IPS-NIHi7 (cell line): ENCODE measurements around the gene RPP30.
"Not testable (repeated sequence)": the region's sequence is repeated elsewhere in the genome, so short reads cannot be mapped to it uniquely, and the experiment has no call there.

Source experiments
- DNase-seq: peaks from one replicate; pipeline ENCODE4 v3.0.0; 2012; ENCODE audit warnings: mixed read lengths; ENCODE audit errors: extremely low spot score

Gene RPP30

GRCh38 chr10:90917238-90917967 lies 45.6 kb downstream of the RPP30 start:
- no peak for DNase-seq

GRCh38 chr10:90917968-90918318 lies 46.2 kb downstream of the RPP30 start:
- DNase-seq = no peak

- no peak for DNase-seq
These were observed 48.2 kb downstream of the RPP30 start for GRCh38 chr10:90919683-90920574.

GRCh38 chr10:90920986-90921666 lies 49.4 kb downstream of the RPP30 start, which contains the start of gene ANKRD1:
TSS of gene ANKRD1 (minus strand) at chr10:90921087. CDS start at chr10:90921027, 60 bp downstream.
- peak; percentile 68 for DNase-seq

- DNase-seq = no peak
These were observed 50.1 kb downstream of the RPP30 start for GRCh38 chr10:90921906-90922305.

- DNase-seq = no peak
These were observed 51.4 kb downstream of the RPP30 start for GRCh38 chr10:90923111-90923731.

GRCh38 chr10:90924552-90924951 lies 52.8 kb downstream of the RPP30 start:
- DNase-seq = no peak

- peak; percentile 57 for DNase-seq
These were observed 53.6 kb downstream of the RPP30 start for GRCh38 chr10:90925079-90926029.

GRCh38 chr10:90927293-90927692 lies 55.5 kb downstream of the RPP30 start:
- no peak for DNase-seq

- no peak for DNase-seq
These were observed 57.4 kb downstream of the RPP30 start for GRCh38 chr10:90929179-90929578.

GRCh38 chr10:90930070-90930837 lies 58.5 kb downstream of the RPP30 start:
- DNase-seq = peak; percentile 40

- DNase-seq = peak; percentile 70
These were observed 59.4 kb downstream of the RPP30 start for GRCh38 chr10:90930971-90931871.

- no peak for DNase-seq
These were observed 64.0 kb downstream of the RPP30 start for GRCh38 chr10:90935581-90936275.

- DNase-seq = no peak
These were observed 64.5 kb downstream of the RPP30 start for GRCh38 chr10:90936276-90936659.

GRCh38 chr10:90937645-90938258 lies 66.0 kb downstream of the RPP30 start:
- no peak for DNase-seq

GRCh38 chr10:90939116-90939515 lies 67.3 kb downstream of the RPP30 start:
- DNase-seq = no peak

GRCh38 chr10:90939648-90940047 lies 67.9 kb downstream of the RPP30 start:
- DNase-seq = no peak

GRCh38 chr10:90942980-90943379 lies 71.2 kb downstream of the RPP30 start:
- DNase-seq = not testable (repeated sequence)
